WTC11 (cell line): ENCODE data around the gene IL4R. TPM values are rescaled to one million over a fixed set of nuclear protein-coding genes. Genes with fewer than 3 reads are reported as not detected.

Experiments used
- ATAC-seq: fragments of 200-7000 bp; cut with Tn5 transposase; 2 replicates; pipeline ENCODE4 v1.10.0; 2021; ENCODE audit warnings: mild to moderate bottlenecking, moderate library complexity
- Bru-seq: library from RNA; stranded (reverse); fragments of 400-500 nt; gene quantifications from one replicate; lab custom pipeline; 2021; lab: Mats Ljungman, UMichigan
- CTCF ChIA-PET: fragments of 300-600 bp; sonication (Branson Sonifier 250); formaldehyde crosslinking; loops from one replicate; lab custom pipeline; 2021; ENCODE audit warnings: antibody characterized with exemption; lab: Charles Lee
- POLR2A ChIA-PET: fragments of 350-600 bp; sonication (Branson Sonifier 250); formaldehyde crosslinking; loops from one replicate; lab custom pipeline; 2021; ENCODE audit warnings: antibody characterized with exemption; lab: Charles Lee
- DNase-seq: peaks from one replicate; pipeline ENCODE4 v3.0.0; 2021; ENCODE audit warnings: low spot score
- H3K27ac Mint-ChIP-seq: 2 replicates; pipeline ENCODE4 v1.8.0; 2021; ENCODE audit warnings: mixed read lengths
- H3K27me3 Mint-ChIP-seq: 2 replicates; pipeline ENCODE4 v1.8.0; 2021; ENCODE audit warnings: low read depth, mild to moderate bottlenecking, moderate library complexity, mixed read lengths
- H3K36me3 Mint-ChIP-seq: 2 replicates; pipeline ENCODE4 v1.8.0; 2021; ENCODE audit warnings: mixed read lengths
- H3K4me1 Mint-ChIP-seq: 2 replicates; pipeline ENCODE4 v1.8.0; 2022; ENCODE audit warnings: mixed read lengths
- H3K4me3 Mint-ChIP-seq: 2 replicates; pipeline ENCODE4 v1.8.0; 2021; ENCODE audit warnings: mild to moderate bottlenecking, moderate library complexity, mixed read lengths
- H3K9me3 Mint-ChIP-seq: 2 replicates; pipeline ENCODE4 v1.8.0; 2021; ENCODE audit warnings: mixed read lengths
- CTCF ChIP-seq: fragments of 200-600 bp; IDR thresholded peaks from 2 replicates; pipeline ENCODE4 v1.8.0; 2022; ENCODE audit warnings: antibody characterized with exemption
- ETV6 ChIP-seq: sonication (generic); formaldehyde crosslinking; IDR thresholded peaks from 2 replicates; pipeline ENCODE4 v1.8.1; 2022; ENCODE audit warnings: mild to moderate bottlenecking, missing genetic modification reagents
- FOXK1 ChIP-seq: sonication (generic); formaldehyde crosslinking; IDR thresholded peaks from 2 replicates; pipeline ENCODE4 v1.8.0; 2022; ENCODE audit warnings: mild to moderate bottlenecking, moderate library complexity, missing genetic modification reagents
- GABPB1 ChIP-seq: sonication (generic); formaldehyde crosslinking; IDR thresholded peaks from 2 replicates; pipeline ENCODE4 v1.8.1; 2023; ENCODE audit warnings: mild to moderate bottlenecking, missing genetic modification reagents
- HMGXB4 ChIP-seq: sonication (generic); formaldehyde crosslinking; IDR thresholded peaks from 2 replicates; pipeline ENCODE4 v1.8.1; 2023; ENCODE audit warnings: mild to moderate bottlenecking, moderate library complexity, missing genetic modification reagents
- KAT7 ChIP-seq: sonication (generic); formaldehyde crosslinking; IDR thresholded peaks from 2 replicates; pipeline ENCODE4 v1.8.1; 2023; ENCODE audit warnings: missing genetic modification reagents, mild to moderate bottlenecking, borderline replicate concordance
- NFE2L1 ChIP-seq: sonication (generic); formaldehyde crosslinking; IDR thresholded peaks from 2 replicates; pipeline ENCODE4 v1.8.1; 2023; ENCODE audit warnings: missing genetic modification reagents
- TCF7 ChIP-seq: sonication (generic); formaldehyde crosslinking; IDR thresholded peaks from 2 replicates; pipeline ENCODE4 v1.8.0; 2022; ENCODE audit warnings: mild to moderate bottlenecking, low read depth, missing genetic modification reagents, moderate library complexity
- TEAD1 ChIP-seq: sonication (generic); formaldehyde crosslinking; IDR thresholded peaks from 2 replicates; pipeline ENCODE4 v1.8.0; 2022; ENCODE audit warnings: mild to moderate bottlenecking, missing genetic modification reagents
- USF2 ChIP-seq: sonication (generic); formaldehyde crosslinking; IDR thresholded peaks from 2 replicates; pipeline ENCODE4 v1.8.1; 2023; ENCODE audit warnings: mild to moderate bottlenecking, missing genetic modification reagents, moderate library complexity
- ZNF121 ChIP-seq: sonication (generic); formaldehyde crosslinking; IDR thresholded peaks from 2 replicates; pipeline ENCODE4 v1.8.0; 2023; ENCODE audit warnings: missing genetic modification reagents
- ZNF423 ChIP-seq: fragments of 250-450 bp; sonication (Bioruptor Pico); IDR thresholded peaks from 2 replicates; pipeline ENCODE4 v2.1.2; 2022; ENCODE audit warnings: mild to moderate bottlenecking, moderate library complexity
- ZNF512 ChIP-seq: sonication (generic); formaldehyde crosslinking; IDR thresholded peaks from 2 replicates; pipeline ENCODE4 v1.8.1; 2022; ENCODE audit warnings: missing genetic modification reagents, borderline replicate concordance
- long read RNA-seq, 3 experiments: library from RNA in 1 of 3; library from capped mRNA in 1 of 3; library from polyadenylated mRNA in 1 of 3; unstranded in 2 of 3; stranded (forward) in 1 of 3; transcript quantifications; one replicate each; pipeline ENCODE4 v2.0.0, GENCODE V29; 2021
- total RNA-seq: library from RNA; stranded (reverse); gene quantifications from 3 replicates; pipeline ENCODE4 v1.2.3, GENCODE V29; 2021

IL4R gene
- total RNA-seq (22.2 to 28.7 TPM (median 22.4 TPM) in 3 replicates), Bru-seq, nascent RNA (percentile 59 among the genes with signal in this experiment)
- long read RNA-seq, experiment 1, transcript IL4R-203 (10 exons, 3,539 nt), result major isoform, 27 of 117 reads
- long read RNA-seq, experiment 1, transcript IL4R-202 (11 exons, 3,685 nt), result minor isoform, 23 of 117 reads
- long read RNA-seq, experiment 1, partial matches to known transcripts, result 8 of 117 reads
- long read RNA-seq, experiment 1, other reads (novel, unspliced or antisense), result 56 of 117 reads
- long read RNA-seq, experiment 2, partial matches to known transcripts, result 4 of 23 reads
- long read RNA-seq, experiment 2, other reads (novel, unspliced or antisense), result 14 of 23 reads
- long read RNA-seq, experiment 3, partial matches to known transcripts, result 0 of 1 reads
- long read RNA-seq, experiment 3, other reads (novel, unspliced or antisense), result 1 of 1 reads

GRCh38 chr16:27313422-27314160 lies at the start of gene IL4R:
Gene IL4R (plus strand): TSS chr16:27313974. CDS start chr16:27340204, 26,230 bp downstream.
- TF ChIP-seq HMGXB4, result peak; percentile 70; the same call in 1 of the 2 replicates
- TF ChIP-seq ZNF512 (CRISPR knock-in tag), result no peak
- peak; percentile 71 for TF ChIP-seq GABPB1 (CRISPR knock-in tag)
- TF ChIP-seq ETV6 (CRISPR knock-in tag), result 0 out of 2 replicates have a peak, but pooled peaks have one; percentile 6
- peak; percentile 33; the same call in 1 of the 2 replicates for TF ChIP-seq KAT7 (CRISPR knock-in tag)
- no peak for TF ChIP-seq TCF7
- peak; percentile 26; the same call in 1 of the 2 replicates for TF ChIP-seq ZNF121 (CRISPR knock-in tag)
- TF ChIP-seq USF2 (CRISPR knock-in tag), result peak; percentile 36; the same call in 1 of the 2 replicates
- peak; percentile 81 for TF ChIP-seq ZNF423 (CRISPR knock-in tag)
- TF ChIP-seq FOXK1, result 0 out of 2 replicates have a peak, but pooled peaks have one; percentile 16
- TF ChIP-seq, all 79 proteins: peak for 8
- Mint-ChIP-seq H3K27me3 (peaks cover 3% of the 10 kb centered on the region; the same call in 1 of the 2 replicates), H3K4me1 (peaks cover 28% of the 10 kb centered on the region), H3K27ac (no peak within 1 kb of the TSS), H3K36me3 (no peaks in the 10 kb centered on the region), H3K4me3 (peak within 1 kb of the TSS; percentile 81), H3K9me3 (no peaks in the 10 kb centered on the region)
- DNase-seq, result peak; percentile 58
- CTCF ChIA-PET, result no interaction called here
- POLR2A ChIA-PET, result no interaction called here
- peak; percentile 58 for ATAC-seq

GRCh38 chr16:27264151-27264550 lies 49.6 kb upstream of the IL4R start:
- Mint-ChIP-seq H3K27ac (no peak overlapping the region), H3K4me1 (peaks cover 20% of the 10 kb centered on the region), H3K9me3 (no peaks in the 10 kb centered on the region), H3K36me3 (no peaks in the 10 kb centered on the region), H3K4me3 (no peak overlapping the region), H3K27me3 (no peaks in the 10 kb centered on the region; the same call in 1 of the 2 replicates)
- ATAC-seq (no peak), DNase-seq (no peak)
- ChIA-PET CTCF (interaction anchor here (0.7 kb wide), 1 partner anchor 104 kb away, joined by 3 read pairs; no protein-coding TSS in a partner anchor), POLR2A (no interaction called here)
- peak; percentile 89 for TF ChIP-seq GABPB1 (CRISPR knock-in tag)
- TF ChIP-seq TEAD1 (CRISPR knock-in tag), result no peak

GRCh38 chr16:27265982-27266381 lies 47.8 kb upstream of the IL4R start:
- DNase-seq (no peak), ATAC-seq (no peak)
- CTCF ChIA-PET, result no interaction called here
- Mint-ChIP-seq H3K4me3 (no peak overlapping the region), H3K27ac (no peak overlapping the region), H3K4me1 (peaks cover 20% of the 10 kb centered on the region), H3K9me3 (no peaks in the 10 kb centered on the region), H3K27me3 (peaks cover 4% of the 10 kb centered on the region), H3K36me3 (no peaks in the 10 kb centered on the region)
- TF ChIP-seq NFE2L1 (CRISPR knock-in tag), result no peak
- no peak for TF ChIP-seq CTCF
- 0 out of 2 replicates have a peak, but pooled peaks have one; percentile 21 for TF ChIP-seq ZNF121 (CRISPR knock-in tag)
- POLR2A ChIA-PET, result no interaction called here
